Large intestine (tissue), 3 donors: Measurements from ENCODE around the gene STARD13. TPM values are rescaled to one million over a fixed set of nuclear protein-coding genes. Genes with fewer than 3 reads are reported as not detected.
"Not testable (repeated sequence)": the region's sequence is repeated elsewhere in the genome, so short reads cannot be mapped to it uniquely, and the experiment has no call there.

ENCODE experiments used
- DNase-seq, 2 donors: peaks; one replicate each; pipeline versions ENCODE4 v3.0.0 to v3.0.0-alpha.2; 2013
- H3K27ac ChIP-seq: one replicate; pipeline ENCODE4 v1.5.1; 2013; ENCODE audit warnings: low read length
- H3K27me3 ChIP-seq: 2 replicates; pipeline ENCODE4 v1.6.1; 2013; ENCODE audit warnings: low read length; ENCODE audit not compliant: control insufficient read depth, insufficient read depth
- H3K36me3 ChIP-seq: 2 replicates; pipeline ENCODE4 v1.6.1; 2013; ENCODE audit warnings: low read length; ENCODE audit not compliant: control insufficient read depth, insufficient read depth
- H3K4me1 ChIP-seq: one replicate; pipeline ENCODE4 v1.6.1; 2013; ENCODE audit warnings: low read length; ENCODE audit not compliant: control insufficient read depth, insufficient read depth
- H3K4me3 ChIP-seq: one replicate; pipeline ENCODE4 v1.5.1; 2013; ENCODE audit warnings: low read length
- H3K9me3 ChIP-seq: one replicate; pipeline ENCODE4 v1.6.1; 2013; ENCODE audit warnings: mild to moderate bottlenecking, low read depth, low read length, moderate library complexity; ENCODE audit not compliant: control insufficient read depth
- WGBS: methylation state at CpG from one replicate; pipeline ENCODE4 v1.1.5; 2013; ENCODE audit warnings: low lambda C conversion rate; ENCODE audit not compliant: insufficient coverage; 5-methylcytosine and 5-hydroxymethylcytosine counted together
- polyA plus RNA-seq: library from polyadenylated mRNA; unstranded; fragments of 120-200 nt; gene quantifications from one replicate; pipeline ENCODE4 v1.2.1, GENCODE V29; 2013

The STARD13 gene
- polyA plus RNA-seq, 1 donor = 15.4 TPM

GRCh38 chr13:33180122-33180804 lies 105.3 kb downstream of the STARD13 start:
- Histone ChIP-seq H3K27ac (peak overlapping the region; percentile 86), H3K36me3 (no peaks in the 10 kb centered on the region), H3K9me3 (no peaks in the 10 kb centered on the region), H3K4me3 (peak overlapping the region; percentile 19), H3K4me1 (peaks cover 28% of the 10 kb centered on the region), H3K27me3 (no peaks in the 10 kb centered on the region)
- peak; percentile 68 to 94 for DNase-seq
- WGBS = 17% methylated on average over 2 of the region's 5 CpGs

GRCh38 chr13:33179463-33179862 lies 106.1 kb downstream of the STARD13 start:
- DNase-seq = peak in 1 of 2 donors; percentile 42
- Histone ChIP-seq H3K27ac (peak overlapping the region; percentile 86), H3K4me3 (no peak overlapping the region), H3K36me3 (no peaks in the 10 kb centered on the region), H3K4me1 (peaks cover 28% of the 10 kb centered on the region), H3K27me3 (no peaks in the 10 kb centered on the region), H3K9me3 (no peaks in the 10 kb centered on the region)
- no CpG with 5 or more reads among the region's 1 CpG for WGBS

GRCh38 chr13:33178209-33178840 lies 107.2 kb downstream of the STARD13 start:
- DNase-seq = no peak
- H3K4me1 ChIP-seq = peaks cover 19% of the 10 kb centered on the region
- no peak overlapping the region for H3K4me3 ChIP-seq
- H3K27me3 ChIP-seq = no peaks in the 10 kb centered on the region
- no peaks in the 10 kb centered on the region for H3K36me3 ChIP-seq
- H3K27ac ChIP-seq = peak overlapping the region; percentile 86
- 100% methylated on average over 1 of the region's 4 CpGs for WGBS
- no peaks in the 10 kb centered on the region for H3K9me3 ChIP-seq

GRCh38 chr13:33177340-33178208 lies 108.0 kb downstream of the STARD13 start:
- H3K4me1 ChIP-seq = peaks cover 11% of the 10 kb centered on the region
- not testable (repeated sequence) for DNase-seq, H3K27ac ChIP-seq

GRCh38 chr13:33176526-33176925 lies 109.0 kb downstream of the STARD13 start:
- Histone ChIP-seq H3K4me1 (peaks cover 7% of the 10 kb centered on the region), H3K27ac (no peak overlapping the region), H3K9me3 (no peaks in the 10 kb centered on the region), H3K4me3 (no peak overlapping the region), H3K27me3 (no peaks in the 10 kb centered on the region), H3K36me3 (no peaks in the 10 kb centered on the region)
- DNase-seq = no peak
- no CpG with 5 or more reads among the region's 1 CpG for WGBS

More at GRCh38 chr13:33177340-33178208, 108.0 kb downstream of the STARD13 start:
- not testable (repeated sequence) for H3K4me3 ChIP-seq, H3K9me3 ChIP-seq, H3K27me3 ChIP-seq, H3K36me3 ChIP-seq
- WGBS = 86% methylated on average over 2 of the region's 4 CpGs

- peaks cover 7% of the 10 kb centered on the region for H3K4me1 ChIP-seq
- WGBS = 100% methylated on average over 1 of the region's 2 CpGs
- H3K27me3 ChIP-seq = no peaks in the 10 kb centered on the region
- DNase-seq = no peak
- no peaks in the 10 kb centered on the region for H3K9me3 ChIP-seq
- H3K36me3 ChIP-seq = no peaks in the 10 kb centered on the region
- H3K4me3 ChIP-seq = no peak overlapping the region
- H3K27ac ChIP-seq = no peak overlapping the region
Observed at GRCh38 chr13:33175991-33176390, 109.6 kb downstream of the STARD13 start.

GRCh38 chr13:33174931-33175330 lies 110.6 kb downstream of the STARD13 start:
- peaks cover 7% of the 10 kb centered on the region for H3K4me1 ChIP-seq
- no peaks in the 10 kb centered on the region for H3K36me3 ChIP-seq
- no peak overlapping the region for H3K27ac ChIP-seq
- H3K9me3 ChIP-seq = no peaks in the 10 kb centered on the region
- no peak overlapping the region for H3K4me3 ChIP-seq
- H3K27me3 ChIP-seq = no peaks in the 10 kb centered on the region
- no peak for DNase-seq
- 80% methylated on average over 1 of the region's 2 CpGs for WGBS

GRCh38 chr13:33174491-33174890 lies 111.1 kb downstream of the STARD13 start:
- Histone ChIP-seq H3K9me3 (no peaks in the 10 kb centered on the region), H3K36me3 (no peaks in the 10 kb centered on the region), H3K4me1 (peaks cover 5% of the 10 kb centered on the region), H3K27me3 (no peaks in the 10 kb centered on the region), H3K27ac (no peak overlapping the region), H3K4me3 (no peak overlapping the region)
- no peak for DNase-seq
- no CpG with 5 or more reads among the region's 3 CpGs for WGBS

GRCh38 chr13:33172911-33173310 lies 112.6 kb downstream of the STARD13 start:
- no peaks in the 10 kb centered on the region for H3K27me3 ChIP-seq
- no peaks in the 10 kb centered on the region for H3K36me3 ChIP-seq
- 100% methylated on average over 2 of the region's 5 CpGs for WGBS
- H3K9me3 ChIP-seq = no peaks in the 10 kb centered on the region
- no peak for DNase-seq
- no peak overlapping the region for H3K27ac ChIP-seq
- H3K4me1 ChIP-seq = no peaks in the 10 kb centered on the region
- H3K4me3 ChIP-seq = no peak overlapping the region

GRCh38 chr13:33172400-33172799 lies 113.2 kb downstream of the STARD13 start:
- 100% methylated on average over 2 of the region's 2 CpGs for WGBS
- Histone ChIP-seq H3K36me3 (no peaks in the 10 kb centered on the region), H3K4me3 (no peak overlapping the region), H3K9me3 (no peaks in the 10 kb centered on the region), H3K27ac (no peak overlapping the region), H3K4me1 (no peaks in the 10 kb centered on the region), H3K27me3 (no peaks in the 10 kb centered on the region)
- DNase-seq = no peak
